ENCODE results near the gene ANKRD11. TPM values are rescaled to one million over a fixed set of nuclear protein-coding genes. Genes with fewer than 3 reads are reported as not detected.
A peak's percentile ranks its signal among the peaks of the same experiment; 100 is the strongest.

The ANKRD11 gene
- total RNA-seq, 1 experiment from 2014 or later: 28.5 TPM

- H3K4me1 ChIP-seq (ENCODE audit: low read length): peaks cover 19% of the 10 kb centered on the region
- H3K36me3 ChIP-seq (ENCODE audit: insufficient read depth, low read length): no peaks in the 10 kb centered on the region
Measured at GRCh38 chr16:89378947-89379771, 111.2 kb downstream of the ANKRD11 start.

GRCh38 chr16:89377453-89377848 lies 112.9 kb downstream of the ANKRD11 start:
- no peak overlapping the region for H2AFZ ChIP-seq (ENCODE audit: low read length)

More at GRCh38 chr16:89378947-89379771, 111.2 kb downstream of the ANKRD11 start:
- Histone ChIP-seq H3K9me3 (ENCODE audit: low read length) (no peaks in the 10 kb centered on the region; the same call in 1 of the 2 replicates), H2AFZ (ENCODE audit: low read length) (no peak overlapping the region), H3K9ac (ENCODE audit: low read length) (no peak overlapping the region), H3K4me2 (ENCODE audit: low read depth, low read length, poor library complexity, severe bottlenecking) (no peak overlapping the region), H4K20me1 (ENCODE audit: insufficient read depth, low read depth, low read length) (peaks cover 85% of the 10 kb centered on the region), H3K4me3 (ENCODE audit: low read length) (no peak overlapping the region), H3K27ac (ENCODE audit: low read length) (no peak overlapping the region), H3K79me2 (ENCODE audit: low read length) (peaks cover 84% of the 10 kb centered on the region), H3K27me3 (ENCODE audit: low read length) (no peaks in the 10 kb centered on the region), H3K9me2 (replicated peaks; ENCODE audit: insufficient read depth, low read length) (no peaks in the 10 kb centered on the region)
- DNase-seq: peak; percentile 74

GRCh38 chr16:89376812-89377452 lies 113.4 kb downstream of the ANKRD11 start:
- H3K9ac ChIP-seq (ENCODE audit: low read length): no peak overlapping the region
- H3K79me2 ChIP-seq (ENCODE audit: low read length): peaks cover 91% of the 10 kb centered on the region
- H3K4me1 ChIP-seq (ENCODE audit: low read length): peaks cover 19% of the 10 kb centered on the region
- no peak for DNase-seq
- no peak overlapping the region for H3K4me2 ChIP-seq (ENCODE audit: low read depth, low read length, poor library complexity, severe bottlenecking)
- H3K27me3 ChIP-seq (ENCODE audit: low read length): no peaks in the 10 kb centered on the region
- no peak overlapping the region for H3K4me3 ChIP-seq (ENCODE audit: low read length)
- H3K36me3 ChIP-seq (ENCODE audit: insufficient read depth, low read length): no peaks in the 10 kb centered on the region
- H4K20me1 ChIP-seq (ENCODE audit: insufficient read depth, low read depth, low read length): peaks cover 83% of the 10 kb centered on the region
- H3K9me2 ChIP-seq (replicated peaks; ENCODE audit: insufficient read depth, low read length): no peaks in the 10 kb centered on the region
- H3K9me3 ChIP-seq (ENCODE audit: low read length): no peaks in the 10 kb centered on the region; the same call in 1 of the 2 replicates
- no peak overlapping the region for H3K27ac ChIP-seq (ENCODE audit: low read length)
- no peak overlapping the region for H2AFZ ChIP-seq (ENCODE audit: low read length)

More at GRCh38 chr16:89377453-89377848, 112.9 kb downstream of the ANKRD11 start:
- no peaks in the 10 kb centered on the region for H3K36me3 ChIP-seq (ENCODE audit: insufficient read depth, low read length)
- H3K9me2 ChIP-seq (replicated peaks; ENCODE audit: insufficient read depth, low read length): no peaks in the 10 kb centered on the region
- no peak overlapping the region for H3K4me3 ChIP-seq (ENCODE audit: low read length)
- peaks cover 82% of the 10 kb centered on the region for H4K20me1 ChIP-seq (ENCODE audit: insufficient read depth, low read depth, low read length)
- H3K79me2 ChIP-seq (ENCODE audit: low read length): peaks cover 88% of the 10 kb centered on the region
- H3K9me3 ChIP-seq (ENCODE audit: low read length): no peaks in the 10 kb centered on the region; the same call in 1 of the 2 replicates
- peaks cover 19% of the 10 kb centered on the region for H3K4me1 ChIP-seq (ENCODE audit: low read length)
- no peaks in the 10 kb centered on the region for H3K27me3 ChIP-seq (ENCODE audit: low read length)
- no peak overlapping the region for H3K9ac ChIP-seq (ENCODE audit: low read length)
- H3K27ac ChIP-seq (ENCODE audit: low read length): no peak overlapping the region
- no peak overlapping the region for H3K4me2 ChIP-seq (ENCODE audit: low read depth, low read length, poor library complexity, severe bottlenecking)
- DNase-seq: no peak

- peaks cover 86% of the 10 kb centered on the region for H4K20me1 ChIP-seq (ENCODE audit: insufficient read depth, low read depth, low read length)
Measured at GRCh38 chr16:89375686-89376085, 114.7 kb downstream of the ANKRD11 start.

GRCh38 chr16:89375021-89375420 lies 115.3 kb downstream of the ANKRD11 start:
- no peak for DNase-seq
- H3K9me3 ChIP-seq (ENCODE audit: low read length): no peaks in the 10 kb centered on the region; the same call in 1 of the 2 replicates

More at GRCh38 chr16:89375686-89376085, 114.7 kb downstream of the ANKRD11 start:
- H3K9me2 ChIP-seq (replicated peaks; ENCODE audit: insufficient read depth, low read length): no peaks in the 10 kb centered on the region
- H3K9me3 ChIP-seq (ENCODE audit: low read length): no peaks in the 10 kb centered on the region; the same call in 1 of the 2 replicates
- H2AFZ ChIP-seq (ENCODE audit: low read length): no peak overlapping the region
- H3K27me3 ChIP-seq (ENCODE audit: low read length): no peaks in the 10 kb centered on the region
- H3K4me1 ChIP-seq (ENCODE audit: low read length): peaks cover 18% of the 10 kb centered on the region
- H3K9ac ChIP-seq (ENCODE audit: low read length): no peak overlapping the region
- no peak for DNase-seq
- no peak overlapping the region for H3K27ac ChIP-seq (ENCODE audit: low read length)
- no peak overlapping the region for H3K4me3 ChIP-seq (ENCODE audit: low read length)
- no peaks in the 10 kb centered on the region for H3K36me3 ChIP-seq (ENCODE audit: insufficient read depth, low read length)
- peaks cover 93% of the 10 kb centered on the region for H3K79me2 ChIP-seq (ENCODE audit: low read length)
- H3K4me2 ChIP-seq (ENCODE audit: low read depth, low read length, poor library complexity, severe bottlenecking): no peak overlapping the region

GRCh38 chr16:89374393-89374960 lies 115.9 kb downstream of the ANKRD11 start:
- H4K20me1 ChIP-seq (ENCODE audit: insufficient read depth, low read depth, low read length): peaks cover 87% of the 10 kb centered on the region
- H3K4me3 ChIP-seq (ENCODE audit: low read length): no peak overlapping the region
- H3K36me3 ChIP-seq (ENCODE audit: insufficient read depth, low read length): no peaks in the 10 kb centered on the region
- no peaks in the 10 kb centered on the region for H3K9me2 ChIP-seq (replicated peaks; ENCODE audit: insufficient read depth, low read length)
- H2AFZ ChIP-seq (ENCODE audit: low read length): no peak overlapping the region
- no peaks in the 10 kb centered on the region; the same call in 1 of the 2 replicates for H3K9me3 ChIP-seq (ENCODE audit: low read length)
- no peak overlapping the region for H3K27ac ChIP-seq (ENCODE audit: low read length)
- H3K27me3 ChIP-seq (ENCODE audit: low read length): no peaks in the 10 kb centered on the region
- H3K4me2 ChIP-seq (ENCODE audit: low read depth, low read length, poor library complexity, severe bottlenecking): no peak overlapping the region
- H3K9ac ChIP-seq (ENCODE audit: low read length): no peak overlapping the region
- no peak for DNase-seq
- H3K4me1 ChIP-seq (ENCODE audit: low read length): peaks cover 6% of the 10 kb centered on the region
- H3K79me2 ChIP-seq (ENCODE audit: low read length): peaks cover 93% of the 10 kb centered on the region

More at GRCh38 chr16:89375021-89375420, 115.3 kb downstream of the ANKRD11 start:
- H3K27me3 ChIP-seq (ENCODE audit: low read length): no peaks in the 10 kb centered on the region
- peaks cover 11% of the 10 kb centered on the region for H3K4me1 ChIP-seq (ENCODE audit: low read length)
- no peak overlapping the region for H3K9ac ChIP-seq (ENCODE audit: low read length)
- H3K27ac ChIP-seq (ENCODE audit: low read length): no peak overlapping the region
- peaks cover 93% of the 10 kb centered on the region for H3K79me2 ChIP-seq (ENCODE audit: low read length)
- H3K9me2 ChIP-seq (replicated peaks; ENCODE audit: insufficient read depth, low read length): no peaks in the 10 kb centered on the region
- no peak overlapping the region for H3K4me3 ChIP-seq (ENCODE audit: low read length)
- H3K36me3 ChIP-seq (ENCODE audit: insufficient read depth, low read length): no peaks in the 10 kb centered on the region
- H3K4me2 ChIP-seq (ENCODE audit: low read depth, low read length, poor library complexity, severe bottlenecking): no peak overlapping the region
- H2AFZ ChIP-seq (ENCODE audit: low read length): no peak overlapping the region
- peaks cover 86% of the 10 kb centered on the region for H4K20me1 ChIP-seq (ENCODE audit: insufficient read depth, low read depth, low read length)

- H3K9me2 ChIP-seq (replicated peaks; ENCODE audit: insufficient read depth, low read length): no peaks in the 10 kb centered on the region
- peaks cover 87% of the 10 kb centered on the region for H4K20me1 ChIP-seq (ENCODE audit: insufficient read depth, low read depth, low read length)
- no peaks in the 10 kb centered on the region; the same call in 1 of the 2 replicates for H3K9me3 ChIP-seq (ENCODE audit: low read length)
- no peak overlapping the region for H3K27ac ChIP-seq (ENCODE audit: low read length)
- H3K4me3 ChIP-seq (ENCODE audit: low read length): no peak overlapping the region
- H3K27me3 ChIP-seq (ENCODE audit: low read length): no peaks in the 10 kb centered on the region
- H2AFZ ChIP-seq (ENCODE audit: low read length): no peak overlapping the region
- no peak overlapping the region for H3K4me2 ChIP-seq (ENCODE audit: low read depth, low read length, poor library complexity, severe bottlenecking)
- DNase-seq: no peak
- peaks cover 93% of the 10 kb centered on the region for H3K79me2 ChIP-seq (ENCODE audit: low read length)
- no peaks in the 10 kb centered on the region for H3K36me3 ChIP-seq (ENCODE audit: insufficient read depth, low read length)
- no peak overlapping the region for H3K9ac ChIP-seq (ENCODE audit: low read length)
- H3K4me1 ChIP-seq (ENCODE audit: low read length): no peaks in the 10 kb centered on the region
Measured at GRCh38 chr16:89373355-89374110, 116.8 kb downstream of the ANKRD11 start.
